NT2/D1 (cell line): ENCODE measurements around the gene PLEKHG7.

Source experiments
- SUZ12 ChIP-seq: IDR thresholded peaks from 2 replicates; pipeline ENCODE4 v1.6.1; 2011; ENCODE audit not compliant: insufficient read length, insufficient read depth; ENCODE audit errors: extremely low read depth
- ZNF274 ChIP-seq: IDR thresholded peaks from 2 replicates; pipeline ENCODE4 v1.6.1; 2011; ENCODE audit warnings: mild to moderate bottlenecking, low read depth, low read length

DNA sequence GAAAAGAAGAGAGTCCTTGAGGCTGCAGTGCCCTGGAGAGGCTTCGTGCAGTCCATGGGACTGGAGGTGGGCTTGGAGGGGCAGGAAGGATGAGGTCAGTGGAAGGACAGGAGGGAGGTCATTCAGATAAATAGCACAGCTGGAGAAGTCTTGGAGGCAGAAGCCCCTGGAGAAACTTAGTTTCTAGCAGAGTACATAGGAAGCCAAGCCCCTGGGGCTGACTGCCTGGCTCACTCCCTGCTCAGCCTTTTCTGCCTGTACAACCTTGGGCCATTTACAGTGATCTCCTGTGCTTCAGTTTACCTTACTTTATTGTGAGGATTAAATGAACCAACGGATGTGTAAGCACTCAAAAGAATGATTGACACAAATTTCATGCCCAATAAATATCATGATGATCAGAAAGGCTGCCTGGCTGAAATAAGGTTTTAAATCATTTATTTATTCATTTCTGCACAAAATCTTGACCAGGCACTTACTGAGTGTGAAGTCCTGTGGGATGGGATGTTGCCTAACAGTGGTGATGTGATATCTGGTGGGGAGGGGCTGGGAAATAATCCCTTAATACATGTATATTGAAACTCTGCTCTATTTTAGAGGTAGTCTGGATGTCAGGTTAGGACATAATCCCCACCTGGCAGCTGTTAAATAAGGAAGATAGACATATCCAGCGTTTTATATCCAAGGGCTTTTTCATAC lies 54.3 kb downstream of the PLEKHG7 start:
- TF ChIP-seq ZNF274 (no peak), SUZ12 (no peak)
